CD14-positive monocyte (primary cell): ENCODE data around the gene GNG10. TPM values are rescaled to one million over a fixed set of nuclear protein-coding genes. Genes with fewer than 3 reads are reported as not detected.

ENCODE experiments used
- DNase-seq, 3 donors: peaks; one replicate each; pipeline ENCODE4 v3.0.0-alpha.2; 2011 to 2022
- H2AFZ ChIP-seq: 2 replicates; pipeline ENCODE4 v1.6.0; 2012; ENCODE audit warnings: mild to moderate bottlenecking, low read depth, low read length, inconsistent platforms; ENCODE audit not compliant: insufficient read depth, poor library complexity, severe bottlenecking
- H3K27ac ChIP-seq, 2 donors: 1 replicate in 1 of 2; 2 replicates in 1 of 2; pipeline ENCODE4 v1.5.1; 2012 to 2013; ENCODE audit warnings: low read length in 2 of 2, control low read depth in 1 of 2, inconsistent platforms in 1 of 2, low read depth in 1 of 2, mild to moderate bottlenecking in 1 of 2
- H3K27me3 ChIP-seq, 2 donors: one replicate each; pipeline versions ENCODE4 v1.6.0 to v1.6.1; 2011 to 2013; ENCODE audit warnings: low read length in 2 of 2; ENCODE audit not compliant: control insufficient read depth in 2 of 2, insufficient read depth in 2 of 2
- H3K36me3 ChIP-seq, 2 donors: replicated peaks in 1 of 2; 1 replicate in 1 of 2; 2 replicates in 1 of 2; pipeline versions ENCODE4 v1.5.1 to v1.6.1; 2012 to 2013; ENCODE audit warnings: low read length in 2 of 2, control low read depth in 1 of 2, inconsistent platforms in 1 of 2, mild to moderate bottlenecking in 1 of 2; ENCODE audit not compliant: insufficient read depth in 2 of 2, control insufficient read depth in 1 of 2
- H3K4me1 ChIP-seq, 2 donors: 1 replicate in 1 of 2; 2 replicates in 1 of 2; pipeline versions ENCODE4 v1.5.1 to v1.6.1; 2012 to 2013; ENCODE audit warnings: low read length in 2 of 2, control low read depth in 1 of 2, inconsistent platforms in 1 of 2, mild to moderate bottlenecking in 1 of 2, moderate library complexity in 1 of 2; ENCODE audit not compliant: insufficient read depth in 2 of 2, control insufficient read depth in 1 of 2
- H3K4me2 ChIP-seq: replicated peaks from 2 replicates; pipeline ENCODE3; 2012; ENCODE audit warnings: low read length, moderate library complexity, mild to moderate bottlenecking; ENCODE audit not compliant: poor library complexity, severe bottlenecking; ENCODE audit errors: extremely low read depth
- H3K4me3 ChIP-seq, 3 experiments: fragments of 200-600 bp in 1 of 3; sonication (generic) in 1 of 3; replicated peaks in 1 of 3; 1 replicate in 2 of 3; 2 replicates in 1 of 3; pipeline ENCODE4 v1.5.1; 2011 to 2013; ENCODE audit warnings: low read length in 3 of 3, mild to moderate bottlenecking in 3 of 3, control low read depth in 2 of 3, low read depth in 2 of 3, inconsistent platforms in 1 of 3, moderate library complexity in 1 of 3
- H3K79me2 ChIP-seq: 2 replicates; pipeline ENCODE4 v1.6.0; 2012; ENCODE audit warnings: mild to moderate bottlenecking, control low read depth, inconsistent platforms, low read length, moderate library complexity; ENCODE audit not compliant: insufficient read depth
- H3K9ac ChIP-seq: 2 replicates; pipeline ENCODE4 v1.6.0; 2017; ENCODE audit warnings: low read length, mild to moderate bottlenecking; ENCODE audit not compliant: insufficient read depth, poor library complexity, severe bottlenecking
- H3K9me3 ChIP-seq, 2 donors: replicated peaks in 1 of 2; 1 replicate in 1 of 2; 2 replicates in 1 of 2; pipeline versions ENCODE4 v1.5.1 to v1.6.1; 2012 to 2013; ENCODE audit warnings: low read length in 2 of 2, control low read depth in 1 of 2; ENCODE audit not compliant: control insufficient read depth in 1 of 2, insufficient read depth in 1 of 2
- H4K20me1 ChIP-seq: 2 replicates; pipeline ENCODE4 v1.6.0; 2012; ENCODE audit warnings: mild to moderate bottlenecking, low read length, control low read depth, moderate library complexity; ENCODE audit not compliant: insufficient read depth
- H3K27ac Mint-ChIP-seq, 7 donors: one replicate each; pipeline ENCODE4 v1.8.0; 2020; ENCODE audit warnings: mild to moderate bottlenecking in 7 of 7, mixed read lengths in 7 of 7, moderate library complexity in 6 of 7, inconsistent platforms in 2 of 7
- H3K27me3 Mint-ChIP-seq, 3 donors: one replicate each; pipeline ENCODE4 v1.8.0; 2021 to 2022; ENCODE audit warnings: low read depth in 3 of 3, mild to moderate bottlenecking in 3 of 3, mixed read lengths in 3 of 3, moderate library complexity in 3 of 3, inconsistent platforms in 1 of 3
- H3K36me3 Mint-ChIP-seq, 2 donors: one replicate each; pipeline ENCODE4 v1.8.0; 2020; ENCODE audit warnings: mixed read lengths in 2 of 2, inconsistent platforms in 1 of 2, mild to moderate bottlenecking in 1 of 2
- H3K4me1 Mint-ChIP-seq: one replicate; pipeline ENCODE4 v1.8.0; 2020; ENCODE audit warnings: mild to moderate bottlenecking, mixed read lengths
- H3K4me3 Mint-ChIP-seq, 2 donors: one replicate each; pipeline ENCODE4 v1.8.0; 2020; ENCODE audit warnings: mild to moderate bottlenecking in 2 of 2, mixed read lengths in 2 of 2, moderate library complexity in 1 of 2
- H3K9me3 Mint-ChIP-seq, 7 donors: one replicate each; pipeline ENCODE4 v1.8.0; 2020 to 2022; ENCODE audit warnings: mixed read lengths in 7 of 7, mild to moderate bottlenecking in 6 of 7, moderate library complexity in 6 of 7, inconsistent platforms in 2 of 7
- WGBS: methylation state at CpG from one replicate; pipeline ENCODE4 v1.1.5; 2013; ENCODE audit warnings: missing lambda C conversion rate; ENCODE audit not compliant: insufficient coverage; 5-methylcytosine and 5-hydroxymethylcytosine counted together
- intact Hi-C, 2 donors: fragments of 100-400 bp; cut with micrococcal nuclease; formaldehyde crosslinking; loops; one replicate each; pipeline versions ENCODE4 v1.15.0 to v1.15.1; 2023
- polyA plus RNA-seq, 3 donors: library from polyadenylated mRNA; depleted of rRNA in 1 of 3; unstranded in 2 of 3; stranded (reverse) in 1 of 3; fragments of 300-500 nt in 2 of 3; fragments of >200 nt in 1 of 3; fragmentation: Illumina TruSeq in 2 of 3; gene quantifications; 1 replicate in 2 of 3; 2 replicates in 1 of 3; pipeline ENCODE4 v1.2.3, GENCODE V29; 2012 to 2021
- TF ChIP-seq, protein P1 (sequence below): fragments of 200-600 bp; IDR thresholded peaks from one replicate; pipeline ENCODE4 v1.8.0; 2022; ENCODE audit warnings: antibody characterized with exemption, mild to moderate bottlenecking

GNG10 gene
- polyA plus RNA-seq, 3 donors = 42.9 to 84.1 (median 67.9) TPM

DNA sequence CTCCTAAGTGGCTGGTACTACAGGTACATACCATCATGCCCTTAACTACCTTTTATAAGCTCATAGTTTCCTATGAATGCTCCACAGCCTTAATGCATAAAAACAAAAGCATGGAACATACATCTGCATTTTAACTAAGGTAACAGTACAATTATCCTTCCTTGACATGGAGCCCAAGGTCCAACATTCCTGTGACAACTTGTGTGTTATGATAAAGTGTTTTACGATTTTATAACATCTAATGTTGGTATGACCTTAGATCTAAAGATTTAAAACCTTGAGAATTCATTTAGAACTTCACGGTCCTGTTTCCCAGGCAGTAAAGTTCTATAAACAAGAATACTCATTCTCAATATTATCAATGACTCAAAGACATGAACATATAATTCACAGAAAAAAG lies 43.1 kb downstream of the GNG10 start:
- Mint-ChIP-seq H3K9me3 (peaks cover 0 to 2% (median 0%) of the 10 kb centered on the region in 7 donors), H3K4me1 (peaks cover 3% of the 10 kb centered on the region), H3K36me3 (no peaks in the 10 kb centered on the region), H3K4me3 (no peak overlapping the region), H3K27me3 (peaks cover 0 to 2% (median 0%) of the 10 kb centered on the region in 3 donors), H3K27ac (no peak overlapping the region)
- Histone ChIP-seq H3K27me3 (no peaks in the 10 kb centered on the region), H3K27ac (no peak overlapping the region), H3K9me3 (no peaks in the 10 kb centered on the region), H3K79me2 (no peaks in the 10 kb centered on the region), H3K9ac (no peak overlapping the region), H3K4me3 (no peak overlapping the region), H4K20me1 (no peaks in the 10 kb centered on the region), H2AFZ (no peak overlapping the region), H3K4me1 (no peaks in the 10 kb centered on the region), H3K36me3 (no peaks in the 10 kb centered on the region), H3K4me2 (no peak overlapping the region)
- WGBS = no CpG with 5 or more reads among the region's 2 CpGs
- no peak for DNase-seq
- intact Hi-C loops = no loop called here
- TF ChIP-seq, protein P1, sequence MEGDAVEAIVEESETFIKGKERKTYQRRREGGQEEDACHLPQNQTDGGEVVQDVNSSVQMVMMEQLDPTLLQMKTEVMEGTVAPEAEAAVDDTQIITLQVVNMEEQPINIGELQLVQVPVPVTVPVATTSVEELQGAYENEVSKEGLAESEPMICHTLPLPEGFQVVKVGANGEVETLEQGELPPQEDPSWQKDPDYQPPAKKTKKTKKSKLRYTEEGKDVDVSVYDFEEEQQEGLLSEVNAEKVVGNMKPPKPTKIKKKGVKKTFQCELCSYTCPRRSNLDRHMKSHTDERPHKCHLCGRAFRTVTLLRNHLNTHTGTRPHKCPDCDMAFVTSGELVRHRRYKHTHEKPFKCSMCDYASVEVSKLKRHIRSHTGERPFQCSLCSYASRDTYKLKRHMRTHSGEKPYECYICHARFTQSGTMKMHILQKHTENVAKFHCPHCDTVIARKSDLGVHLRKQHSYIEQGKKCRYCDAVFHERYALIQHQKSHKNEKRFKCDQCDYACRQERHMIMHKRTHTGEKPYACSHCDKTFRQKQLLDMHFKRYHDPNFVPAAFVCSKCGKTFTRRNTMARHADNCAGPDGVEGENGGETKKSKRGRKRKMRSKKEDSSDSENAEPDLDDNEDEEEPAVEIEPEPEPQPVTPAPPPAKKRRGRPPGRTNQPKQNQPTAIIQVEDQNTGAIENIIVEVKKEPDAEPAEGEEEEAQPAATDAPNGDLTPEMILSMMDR = no peak

DNA sequence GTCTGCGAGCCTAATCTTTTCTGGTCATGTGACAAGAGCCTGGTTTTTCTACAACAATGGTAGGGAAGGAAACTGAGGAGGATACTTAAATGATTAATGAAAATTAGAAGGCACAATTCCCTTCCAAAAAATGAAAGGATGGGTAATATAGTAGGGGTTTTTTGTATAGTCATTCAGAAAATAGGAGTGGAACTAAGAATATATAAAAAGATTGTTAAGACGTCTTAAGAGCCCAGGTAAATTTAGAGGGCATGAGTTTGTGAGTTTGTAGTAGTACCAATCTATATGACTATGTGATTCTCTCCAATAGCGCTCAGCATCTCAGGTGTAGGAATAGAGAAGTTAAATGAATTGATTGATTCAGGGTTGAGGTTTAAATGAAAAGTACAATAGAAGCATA lies 50.1 kb downstream of the GNG10 start:
- no peaks in the 10 kb centered on the region for H3K9me3 ChIP-seq
- no peak overlapping the region for H3K4me3 ChIP-seq
- H3K27me3 Mint-ChIP-seq = no peaks in the 10 kb centered on the region
- H3K79me2 ChIP-seq = no peaks in the 10 kb centered on the region
- no peaks in the 10 kb centered on the region for H3K36me3 ChIP-seq
- intact Hi-C loops = no loop called here
- 92% methylated on average over 2 of the region's 3 CpGs for WGBS
- H4K20me1 ChIP-seq = no peaks in the 10 kb centered on the region
- H3K27ac Mint-ChIP-seq = no peak overlapping the region
- H3K4me3 Mint-ChIP-seq = no peak overlapping the region
- no peak overlapping the region for H3K27ac ChIP-seq
- H2AFZ ChIP-seq = no peak overlapping the region
- no peak overlapping the region for H3K9ac ChIP-seq
- H3K4me2 ChIP-seq = no peak overlapping the region
- no peaks in the 10 kb centered on the region for H3K27me3 ChIP-seq
- TF ChIP-seq, protein P1 = no peak
- H3K9me3 Mint-ChIP-seq = peaks cover 0 to 3% (median 0%) of the 10 kb centered on the region in 7 donors
- no peaks in the 10 kb centered on the region for H3K4me1 Mint-ChIP-seq
- DNase-seq = no peak
- no peaks in the 10 kb centered on the region for H3K36me3 Mint-ChIP-seq
- no peaks in the 10 kb centered on the region for H3K4me1 ChIP-seq
